Measurements from ENCODE around the gene GOLT1A.

The GOLT1A gene

GRCh38 chr1:204213668-204214662, at the start of gene GOLT1A:
GOLT1A (minus strand) TSS chr1:204213988; CDS start chr1:204213906, 82 bp downstream.
- peaks cover 9% of the 10 kb centered on the region for H3K4me1 Mint-ChIP-seq (ENCODE audit: low read depth)
- intact Hi-C loops (cut with micrococcal nuclease), result loop anchor here (1.0 kb wide), 1 partner anchor 149 kb away; no protein-coding TSS in a partner anchor
- H3K36me3 Mint-ChIP-seq (ENCODE audit: low read depth), result no peaks in the 10 kb centered on the region
- peak within 1 kb of the TSS; percentile 53 for H3K4me3 Mint-ChIP-seq
- H3K27ac Mint-ChIP-seq, result no peak within 1 kb of the TSS
- no peaks in the 10 kb centered on the region for H3K9me3 Mint-ChIP-seq
- H3K27me3 Mint-ChIP-seq, result peaks cover 15% of the 10 kb centered on the region

GRCh38 chr1:204263254-204263910, 49.6 kb upstream of the GOLT1A start:
- H3K4me1 Mint-ChIP-seq (ENCODE audit: low read depth), result peaks cover 3% of the 10 kb centered on the region
- intact Hi-C loops (cut with micrococcal nuclease), result no loop called here
- H3K27ac Mint-ChIP-seq, result no peak overlapping the region
- no peak overlapping the region for H3K4me3 Mint-ChIP-seq
- no peaks in the 10 kb centered on the region for H3K36me3 Mint-ChIP-seq (ENCODE audit: low read depth)
- no peaks in the 10 kb centered on the region for H3K27me3 Mint-ChIP-seq
- H3K9me3 Mint-ChIP-seq, result no peaks in the 10 kb centered on the region

GRCh38 chr1:204262506-204263253, 48.9 kb upstream of the GOLT1A start:
- no peak overlapping the region for H3K27ac Mint-ChIP-seq
- no peak overlapping the region for H3K4me3 Mint-ChIP-seq
- H3K36me3 Mint-ChIP-seq (ENCODE audit: low read depth), result no peaks in the 10 kb centered on the region
- intact Hi-C loops (cut with micrococcal nuclease), result no loop called here
- peaks cover 6% of the 10 kb centered on the region for H3K4me1 Mint-ChIP-seq (ENCODE audit: low read depth)
- H3K27me3 Mint-ChIP-seq, result no peaks in the 10 kb centered on the region
- H3K9me3 Mint-ChIP-seq, result no peaks in the 10 kb centered on the region

GRCh38 chr1:204261746-204262505, 48.1 kb upstream of the GOLT1A start:
- Mint-ChIP-seq H3K9me3 (no peaks in the 10 kb centered on the region), H3K4me1 (ENCODE audit: low read depth) (peaks cover 6% of the 10 kb centered on the region), H3K4me3 (no peak overlapping the region), H3K36me3 (ENCODE audit: low read depth) (no peaks in the 10 kb centered on the region), H3K27ac (no peak overlapping the region), H3K27me3 (no peaks in the 10 kb centered on the region)
- intact Hi-C loops (cut with micrococcal nuclease), result no loop called here

- intact Hi-C loops (cut with micrococcal nuclease), result no loop called here
- Mint-ChIP-seq H3K27ac (no peak overlapping the region), H3K27me3 (no peaks in the 10 kb centered on the region), H3K4me1 (ENCODE audit: low read depth) (peaks cover 11% of the 10 kb centered on the region), H3K4me3 (no peak overlapping the region), H3K36me3 (ENCODE audit: low read depth) (no peaks in the 10 kb centered on the region), H3K9me3 (no peaks in the 10 kb centered on the region)
Measured at GRCh38 chr1:204261266-204261665, 47.5 kb upstream of the GOLT1A start.

- Mint-ChIP-seq H3K36me3 (ENCODE audit: low read depth) (no peaks in the 10 kb centered on the region), H3K27me3 (no peaks in the 10 kb centered on the region), H3K27ac (no peak overlapping the region), H3K4me3 (no peak overlapping the region), H3K4me1 (ENCODE audit: low read depth) (peaks cover 16% of the 10 kb centered on the region), H3K9me3 (no peaks in the 10 kb centered on the region)
- intact Hi-C loops (cut with micrococcal nuclease), result no loop called here
Measured at GRCh38 chr1:204260601-204261197, 46.9 kb upstream of the GOLT1A start.

GRCh38 chr1:204259782-204260181, 46.0 kb upstream of the GOLT1A start:
- Mint-ChIP-seq H3K27me3 (no peaks in the 10 kb centered on the region), H3K27ac (no peak overlapping the region), H3K4me1 (ENCODE audit: low read depth) (peaks cover 22% of the 10 kb centered on the region), H3K9me3 (no peaks in the 10 kb centered on the region), H3K4me3 (no peak overlapping the region), H3K36me3 (ENCODE audit: low read depth) (no peaks in the 10 kb centered on the region)
- intact Hi-C loops (cut with micrococcal nuclease), result no loop called here

- peaks cover 24% of the 10 kb centered on the region for H3K4me1 Mint-ChIP-seq (ENCODE audit: low read depth)
- H3K27ac Mint-ChIP-seq, result no peak overlapping the region
- H3K9me3 Mint-ChIP-seq, result no peaks in the 10 kb centered on the region
- no peak overlapping the region for H3K4me3 Mint-ChIP-seq
- H3K36me3 Mint-ChIP-seq (ENCODE audit: low read depth), result no peaks in the 10 kb centered on the region
- no peaks in the 10 kb centered on the region for H3K27me3 Mint-ChIP-seq
- intact Hi-C loops (cut with micrococcal nuclease), result no loop called here
Measured at GRCh38 chr1:204259196-204259595, 45.4 kb upstream of the GOLT1A start.

GRCh38 chr1:204258213-204259115, 44.7 kb upstream of the GOLT1A start:
- Mint-ChIP-seq H3K9me3 (no peaks in the 10 kb centered on the region), H3K4me3 (no peak overlapping the region), H3K27ac (no peak overlapping the region), H3K4me1 (ENCODE audit: low read depth) (peaks cover 28% of the 10 kb centered on the region), H3K27me3 (no peaks in the 10 kb centered on the region), H3K36me3 (ENCODE audit: low read depth) (no peaks in the 10 kb centered on the region)
- intact Hi-C loops (cut with micrococcal nuclease), result loop anchor here (1.0 kb wide), 1 partner anchor 105 kb away; no protein-coding TSS in a partner anchor

GRCh38 chr1:204257446-204257845, 43.7 kb upstream of the GOLT1A start:
- H3K4me3 Mint-ChIP-seq, result no peak overlapping the region
- intact Hi-C loops (cut with micrococcal nuclease), result no loop called here
- no peaks in the 10 kb centered on the region for H3K9me3 Mint-ChIP-seq
- no peaks in the 10 kb centered on the region for H3K27me3 Mint-ChIP-seq
- no peak overlapping the region for H3K27ac Mint-ChIP-seq
- peaks cover 28% of the 10 kb centered on the region for H3K4me1 Mint-ChIP-seq (ENCODE audit: low read depth)
- H3K36me3 Mint-ChIP-seq (ENCODE audit: low read depth), result no peaks in the 10 kb centered on the region

GRCh38 chr1:204256531-204256930, 42.7 kb upstream of the GOLT1A start:
- Mint-ChIP-seq H3K4me1 (ENCODE audit: low read depth) (peaks cover 28% of the 10 kb centered on the region), H3K27ac (peak overlapping the region; percentile 59), H3K9me3 (no peaks in the 10 kb centered on the region), H3K4me3 (no peak overlapping the region), H3K36me3 (ENCODE audit: low read depth) (no peaks in the 10 kb centered on the region), H3K27me3 (no peaks in the 10 kb centered on the region)
- intact Hi-C loops (cut with micrococcal nuclease), result no loop called here

GRCh38 chr1:204255966-204256365, 42.2 kb upstream of the GOLT1A start:
- H3K27me3 Mint-ChIP-seq, result no peaks in the 10 kb centered on the region
- H3K4me1 Mint-ChIP-seq (ENCODE audit: low read depth), result peaks cover 28% of the 10 kb centered on the region
- peak overlapping the region; percentile 59 for H3K27ac Mint-ChIP-seq
- no peaks in the 10 kb centered on the region for H3K36me3 Mint-ChIP-seq (ENCODE audit: low read depth)
- no peaks in the 10 kb centered on the region for H3K9me3 Mint-ChIP-seq
- H3K4me3 Mint-ChIP-seq, result no peak overlapping the region
- intact Hi-C loops (cut with micrococcal nuclease), result no loop called here
